A673 (cell line): ENCODE results near the gene PARD3. TPM values are rescaled to one million over a fixed set of nuclear protein-coding genes. Genes with fewer than 3 reads are reported as not detected.

Experiments used
- BruUV-seq: library from RNA; stranded (reverse); fragments of 400-500 nt; replicated peaks from 2 replicates; lab custom pipeline; 2021; lab: Mats Ljungman, UMichigan
- CTCF ChIA-PET: fragments of 300-600 bp; sonication (Branson Sonifier 250); formaldehyde crosslinking; loops from one replicate; lab custom pipeline; 2022; ENCODE audit warnings: antibody characterized with exemption; lab: Charles Lee
- POLR2A ChIA-PET: fragments of 300-600 bp; sonication (Branson Sonifier 250); formaldehyde crosslinking; loops from one replicate; lab custom pipeline; 2022; ENCODE audit warnings: antibody characterized with exemption; ENCODE audit not compliant: low non-redundant PET; lab: Charles Lee
- DNase-seq: peaks from one replicate; pipeline ENCODE4 v3.0.0-alpha.2; 2015; ENCODE audit warnings: low spot score
- H3K27ac ChIP-seq: fragments of 200-600 bp; sonication (generic); 2 replicates; pipeline ENCODE4 v1.5.1; 2016; ENCODE audit warnings: mixed run types, low read depth, mild to moderate bottlenecking, mixed read lengths, antibody characterized with exemption, low read length; ENCODE audit not compliant: poor library complexity, severe bottlenecking
- H3K27me3 ChIP-seq: fragments of 200-600 bp; sonication (generic); replicated peaks from 2 replicates; pipeline ENCODE4 v1.6.1; 2017; ENCODE audit warnings: mixed run types, low read depth, mild to moderate bottlenecking, mixed read lengths, antibody characterized with exemption, low read length; ENCODE audit not compliant: insufficient read depth, poor library complexity
- H3K36me3 ChIP-seq: fragments of 200-600 bp; sonication (generic); 2 replicates; pipeline ENCODE4 v1.6.1; 2016; ENCODE audit warnings: mixed run types, mild to moderate bottlenecking, mixed read lengths, antibody characterized with exemption, low read length; ENCODE audit not compliant: insufficient read depth, poor library complexity, severe bottlenecking
- H3K4me1 ChIP-seq: fragments of 200-600 bp; sonication (generic); 2 replicates; pipeline ENCODE4 v1.6.1; 2017; ENCODE audit warnings: mixed run types, mild to moderate bottlenecking, mixed read lengths, antibody characterized with exemption, low read length; ENCODE audit not compliant: insufficient read depth, poor library complexity, severe bottlenecking
- H3K4me3 ChIP-seq: fragments of 200-600 bp; sonication (generic); 2 replicates; pipeline ENCODE4 v1.5.1; 2016; ENCODE audit warnings: low read depth, mixed run types, mild to moderate bottlenecking, mixed read lengths, low read length; ENCODE audit not compliant: poor library complexity, severe bottlenecking
- H3K9me3 ChIP-seq: fragments of 200-600 bp; sonication (generic); 2 replicates; pipeline ENCODE4 v1.6.1; 2016; ENCODE audit warnings: mixed run types, low read depth, mild to moderate bottlenecking, mixed read lengths, antibody characterized with exemption, low read length; ENCODE audit not compliant: poor library complexity, severe bottlenecking
- CTCF ChIP-seq: fragments of 300-800, 200-600 bp; sonication (generic); conservative IDR thresholded peaks from 2 replicates; pipeline ENCODE4 v1.5.1; 2017; ENCODE audit warnings: low read depth, mild to moderate bottlenecking, antibody characterized with exemption, low read length, moderate library complexity, mixed read lengths
- EZH2 ChIP-seq: fragments of 200-600 bp; sonication (generic); IDR thresholded peaks from 2 replicates; pipeline ENCODE4 v1.6.1; 2017; ENCODE audit warnings: borderline replicate concordance, low read depth, mild to moderate bottlenecking, mixed read lengths, antibody characterized with exemption, low read length; ENCODE audit not compliant: poor library complexity, severe bottlenecking
- intact Hi-C: fragments of 100-400 bp; cut with micrococcal nuclease; formaldehyde crosslinking; loops from one replicate; pipeline ENCODE4 v1.10.0; 2022; ENCODE audit not compliant: unreplicated experiment
- total RNA-seq: library from RNA; stranded (reverse); gene quantifications from 2 replicates; pipeline ENCODE4 v1.2.3, GENCODE V29; 2021

PARD3 gene
- total RNA-seq, 1 experiment from 2014 or later = 28.0 TPM

GRCh38 chr10:34565934-34566333, 249.2 kb downstream of the PARD3 start:
- POLR2A ChIA-PET = interaction anchor here (0.6 kb wide), 1 partner anchor 42 kb away, joined by 4 read pairs; no protein-coding TSS in a partner anchor
- Histone ChIP-seq H3K27me3 (no peaks in the 10 kb centered on the region), H3K36me3 (no peaks in the 10 kb centered on the region), H3K4me3 (no peak overlapping the region), H3K4me1 (peaks cover 36% of the 10 kb centered on the region), H3K9me3 (no peaks in the 10 kb centered on the region), H3K27ac (no peak overlapping the region)
- TF ChIP-seq CTCF (no peak), EZH2 (no peak)
- DNase-seq = peak; percentile 63
- CTCF ChIA-PET = no interaction called here
- BruUV-seq = no TSS peak
- intact Hi-C loops = no loop called here

GRCh38 chr10:34558093-34558583, 257.0 kb downstream of the PARD3 start:
- TF ChIP-seq CTCF (no peak), EZH2 (no peak)
- H3K27ac ChIP-seq = no peak overlapping the region
- POLR2A ChIA-PET = no interaction called here
- DNase-seq = no peak
- no peaks in the 10 kb centered on the region for H3K9me3 ChIP-seq
- no peaks in the 10 kb centered on the region for H3K36me3 ChIP-seq
- no TSS peak for BruUV-seq
- H3K4me1 ChIP-seq = no peaks in the 10 kb centered on the region
- H3K27me3 ChIP-seq = no peaks in the 10 kb centered on the region
- CTCF ChIA-PET = no interaction called here
- intact Hi-C loops = no loop called here
- H3K4me3 ChIP-seq = no peak overlapping the region

- no peaks in the 10 kb centered on the region for H3K27me3 ChIP-seq
- no TSS peak for BruUV-seq
- no peak for DNase-seq
- H3K4me3 ChIP-seq = no peak overlapping the region
- intact Hi-C loops = no loop called here
- H3K9me3 ChIP-seq = no peaks in the 10 kb centered on the region
- H3K27ac ChIP-seq = no peak overlapping the region
- no peaks in the 10 kb centered on the region for H3K4me1 ChIP-seq
- ChIA-PET CTCF (no interaction called here), POLR2A (no interaction called here)
- TF ChIP-seq CTCF (no peak), EZH2 (no peak)
- H3K36me3 ChIP-seq = no peaks in the 10 kb centered on the region
These were observed 257.9 kb downstream of the PARD3 start for GRCh38 chr10:34557173-34557572.
